Skeletal muscle tissue (tissue), 4 donors: ENCODE measurements around the gene TIMMDC1. TPM values are rescaled to one million over a fixed set of nuclear protein-coding genes. Genes with fewer than 3 reads are reported as not detected.

Source experiments
- H3K27ac ChIP-seq: one replicate; pipeline ENCODE4 v1.7.0; 2013; ENCODE audit warnings: mild to moderate bottlenecking, low read depth, low read length, inconsistent platforms
- H3K27me3 ChIP-seq, 3 donors: one replicate each; pipeline ENCODE4 v1.7.0; 2013; ENCODE audit warnings: low read length in 3 of 3; ENCODE audit not compliant: control insufficient read depth in 3 of 3, insufficient read depth in 3 of 3
- H3K36me3 ChIP-seq, 3 donors: one replicate each; pipeline ENCODE4 v1.7.0; 2013; ENCODE audit warnings: low read length in 3 of 3; ENCODE audit not compliant: control insufficient read depth in 3 of 3, insufficient read depth in 3 of 3
- H3K4me1 ChIP-seq, 3 donors: one replicate each; pipeline ENCODE4 v1.7.0; 2013; ENCODE audit warnings: low read length in 3 of 3, mild to moderate bottlenecking in 3 of 3; ENCODE audit not compliant: control insufficient read depth in 3 of 3, insufficient read depth in 3 of 3
- H3K4me3 ChIP-seq, 3 donors: one replicate each; pipeline ENCODE4 v1.7.0; 2013; ENCODE audit warnings: low read length in 3 of 3
- H3K9ac ChIP-seq, 3 donors: one replicate each; pipeline ENCODE4 v1.7.0; 2013; ENCODE audit warnings: low read length in 3 of 3, mild to moderate bottlenecking in 3 of 3, moderate library complexity in 2 of 3, low read depth in 1 of 3
- H3K9me3 ChIP-seq, 3 donors: one replicate each; pipeline ENCODE4 v1.7.0; 2013; ENCODE audit warnings: low read length in 3 of 3; ENCODE audit not compliant: control insufficient read depth in 3 of 3
- total RNA-seq: library from RNA; depleted of rRNA; stranded (reverse); fragments of >200 nt; gene quantifications from one replicate; pipeline ENCODE4 v1.2.3, GENCODE V29; 2014
- donor health status: Osteomylitis.

TIMMDC1 gene
- total RNA-seq, 1 donor from 2014 or later: 33.9 TPM

GRCh38 chr3:119506631-119507030 is 8.3 kb downstream of the TIMMDC1 start:
- H3K9ac ChIP-seq: no peak overlapping the region
- no peaks in the 10 kb centered on the region for H3K27me3 ChIP-seq
- no peaks in the 10 kb centered on the region for H3K9me3 ChIP-seq
- peaks cover 22 to 42% (median 36%) of the 10 kb centered on the region in 3 donors for H3K36me3 ChIP-seq
- H3K27ac ChIP-seq: no peak overlapping the region
- H3K4me1 ChIP-seq: no peaks in the 10 kb centered on the region
- H3K4me3 ChIP-seq: no peak overlapping the region

- Histone ChIP-seq H3K4me1 (no peaks in the 10 kb centered on the region), H3K9me3 (no peaks in the 10 kb centered on the region), H3K9ac (no peak overlapping the region), H3K36me3 (peaks cover 22 to 42% (median 36%) of the 10 kb centered on the region in 3 donors), H3K27ac (no peak overlapping the region), H3K4me3 (no peak overlapping the region), H3K27me3 (no peaks in the 10 kb centered on the region)
Observed at GRCh38 chr3:119507404-119507803, 9.1 kb downstream of the TIMMDC1 start.

- Histone ChIP-seq H3K27me3 (no peaks in the 10 kb centered on the region), H3K4me1 (no peaks in the 10 kb centered on the region), H3K36me3 (peaks cover 17 to 39% (median 37%) of the 10 kb centered on the region in 3 donors), H3K4me3 (no peak overlapping the region), H3K9me3 (no peaks in the 10 kb centered on the region), H3K9ac (no peak overlapping the region), H3K27ac (no peak overlapping the region)
Observed at GRCh38 chr3:119508172-119508845, 10.0 kb downstream of the TIMMDC1 start.

GRCh38 chr3:119510690-119511089 is 12.3 kb downstream of the TIMMDC1 start:
- H3K9me3 ChIP-seq: no peaks in the 10 kb centered on the region
- no peak overlapping the region for H3K27ac ChIP-seq
- no peaks in the 10 kb centered on the region for H3K4me1 ChIP-seq
- H3K36me3 ChIP-seq: peaks cover 12 to 35% (median 30%) of the 10 kb centered on the region in 3 donors
- H3K4me3 ChIP-seq: no peak overlapping the region
- H3K27me3 ChIP-seq: no peaks in the 10 kb centered on the region
- no peak overlapping the region for H3K9ac ChIP-seq

GRCh38 chr3:119514637-119515036 is 16.3 kb downstream of the TIMMDC1 start:
- Histone ChIP-seq H3K9me3 (no peaks in the 10 kb centered on the region), H3K4me1 (no peaks in the 10 kb centered on the region), H3K27ac (no peak overlapping the region), H3K27me3 (no peaks in the 10 kb centered on the region), H3K4me3 (no peak overlapping the region), H3K36me3 (peaks cover 12 to 47% (median 36%) of the 10 kb centered on the region in 3 donors), H3K9ac (no peak overlapping the region)

GRCh38 chr3:119517112-119517511 is 18.8 kb downstream of the TIMMDC1 start:
- Histone ChIP-seq H3K4me1 (no peaks in the 10 kb centered on the region), H3K36me3 (peaks cover 24 to 59% (median 53%) of the 10 kb centered on the region in 3 donors), H3K27ac (no peak overlapping the region), H3K9ac (no peak overlapping the region), H3K4me3 (no peak overlapping the region), H3K27me3 (no peaks in the 10 kb centered on the region), H3K9me3 (no peaks in the 10 kb centered on the region)

- Histone ChIP-seq H3K4me1 (no peaks in the 10 kb centered on the region), H3K27ac (no peak overlapping the region), H3K36me3 (peaks cover 24 to 59% (median 51%) of the 10 kb centered on the region in 3 donors)
Observed at GRCh38 chr3:119518026-119518425, 19.7 kb downstream of the TIMMDC1 start.

GRCh38 chr3:119524931-119525662 is 26.8 kb downstream of the TIMMDC1 start:
- Histone ChIP-seq H3K36me3 (peaks cover 13 to 33% (median 25%) of the 10 kb centered on the region in 3 donors), H3K27me3 (no peaks in the 10 kb centered on the region), H3K9ac (no peak overlapping the region), H3K4me1 (no peaks in the 10 kb centered on the region), H3K4me3 (no peak overlapping the region), H3K9me3 (no peaks in the 10 kb centered on the region), H3K27ac (no peak overlapping the region)

More at GRCh38 chr3:119518026-119518425, 19.7 kb downstream of the TIMMDC1 start:
- no peaks in the 10 kb centered on the region for H3K9me3 ChIP-seq
- H3K9ac ChIP-seq: no peak overlapping the region
- no peak overlapping the region for H3K4me3 ChIP-seq
- H3K27me3 ChIP-seq: no peaks in the 10 kb centered on the region

- Histone ChIP-seq H3K4me3 (no peak overlapping the region), H3K36me3 (peaks cover 4 to 16% (median 10%) of the 10 kb centered on the region in 3 donors), H3K9me3 (no peaks in the 10 kb centered on the region), H3K4me1 (no peaks in the 10 kb centered on the region), H3K27me3 (no peaks in the 10 kb centered on the region), H3K9ac (no peak overlapping the region), H3K27ac (no peak overlapping the region)
Observed at GRCh38 chr3:119527714-119528113, 29.4 kb downstream of the TIMMDC1 start.

- no peaks in the 10 kb centered on the region for H3K27me3 ChIP-seq
- no peak overlapping the region for H3K4me3 ChIP-seq
- H3K4me1 ChIP-seq: no peaks in the 10 kb centered on the region
- H3K27ac ChIP-seq: no peak overlapping the region
- H3K9me3 ChIP-seq: no peaks in the 10 kb centered on the region
- H3K9ac ChIP-seq: no peak overlapping the region
- no peaks in the 10 kb centered on the region for H3K36me3 ChIP-seq
Observed at GRCh38 chr3:119529883-119530282, 31.5 kb downstream of the TIMMDC1 start.
